NCI-H510A treated with DMSO at 0.1 percent for 48 hours (cell line): ENCODE measurements around the gene IFNK.
"Not testable (repeated sequence)": the region's sequence is repeated elsewhere in the genome, so short reads cannot be mapped to it uniquely, and the experiment has no call there.

Experiments used
- DNase-seq: peaks from one replicate; lab custom pipeline; 2025; lab: John Stamatoyannopoulos, UW

Gene IFNK

GRCh38 chr9:27524236-27524635, at the start of gene IFNK:
Gene IFNK, plus strand, starts transcription at chr9:27524290. Its CDS starts 47 bp downstream, at chr9:27524337.
- no peak for DNase-seq

- DNase-seq = no peak
Measured at GRCh38 chr9:27474305-27474704, 49.8 kb upstream of the IFNK start.

- no peak for DNase-seq
Measured at GRCh38 chr9:27475057-27475595, 49.0 kb upstream of the IFNK start.

- no peak for DNase-seq
Measured at GRCh38 chr9:27476870-27477515, 47.1 kb upstream of the IFNK start.

- no peak for DNase-seq
Measured at GRCh38 chr9:27478322-27478721, 45.8 kb upstream of the IFNK start.

GRCh38 chr9:27482709-27483108, 41.4 kb upstream of the IFNK start:
- DNase-seq = no peak

- no peak for DNase-seq
Measured at GRCh38 chr9:27483576-27483975, 40.5 kb upstream of the IFNK start.

GRCh38 chr9:27485158-27485557, 38.9 kb upstream of the IFNK start:
- no peak for DNase-seq

GRCh38 chr9:27487128-27487640, 36.9 kb upstream of the IFNK start:
- no peak for DNase-seq

- no peak for DNase-seq
Measured at GRCh38 chr9:27487927-27488326, 36.2 kb upstream of the IFNK start.

- no peak for DNase-seq
Measured at GRCh38 chr9:27489087-27489876, 34.8 kb upstream of the IFNK start.

- DNase-seq = no peak
Measured at GRCh38 chr9:27491154-27491553, 32.9 kb upstream of the IFNK start.

GRCh38 chr9:27495480-27496134, 28.5 kb upstream of the IFNK start:
- DNase-seq = no peak

GRCh38 chr9:27496135-27496504, 28.0 kb upstream of the IFNK start:
- DNase-seq = no peak

- DNase-seq = no peak
Measured at GRCh38 chr9:27497883-27498417, 26.1 kb upstream of the IFNK start.

- DNase-seq = no peak
Measured at GRCh38 chr9:27499451-27499850, 24.6 kb upstream of the IFNK start.

GRCh38 chr9:27500902-27501301, 23.2 kb upstream of the IFNK start:
- not testable (repeated sequence) for DNase-seq

- no peak for DNase-seq
Measured at GRCh38 chr9:27503623-27504022, 20.5 kb upstream of the IFNK start.

GRCh38 chr9:27504259-27504658, 19.8 kb upstream of the IFNK start:
- no peak for DNase-seq

GRCh38 chr9:27505744-27506161, 18.3 kb upstream of the IFNK start:
- no peak for DNase-seq

GRCh38 chr9:27506981-27507380, 17.1 kb upstream of the IFNK start:
- DNase-seq = no peak

- no peak for DNase-seq
Measured at GRCh38 chr9:27510780-27511179, 13.3 kb upstream of the IFNK start.
